ENCODE measurements around the gene IGFBP3. TPM values are rescaled to one million over a fixed set of nuclear protein-coding genes. Genes with fewer than 3 reads are reported as not detected.

The IGFBP3 gene
- total RNA-seq, 2 experiments from 2014 or later, result 0.82 to 1.3 TPM

DNA sequence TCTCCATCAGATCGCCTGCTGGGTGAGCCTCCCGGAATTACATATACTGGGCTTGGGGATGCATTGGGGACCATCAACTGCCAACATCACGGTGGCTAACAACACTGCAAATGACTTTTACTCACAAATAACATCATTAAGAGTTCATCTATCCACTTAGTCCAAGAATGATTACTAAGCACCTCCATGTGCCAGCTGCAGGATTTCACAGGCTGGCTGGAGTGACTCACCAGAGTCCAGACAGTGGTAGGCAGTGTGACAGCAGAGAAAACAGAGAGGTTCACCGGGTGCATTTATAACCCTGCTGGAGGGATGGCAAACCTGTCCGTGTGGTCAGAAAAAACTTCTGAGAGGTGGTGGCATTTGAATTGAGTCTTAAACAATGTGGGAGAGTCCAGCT lies 3.2 kb upstream of the IGFBP3 start:
- CTCF ChIA-PET, result no interaction called here
- POLR2A ChIA-PET, result no interaction called here

DNA sequence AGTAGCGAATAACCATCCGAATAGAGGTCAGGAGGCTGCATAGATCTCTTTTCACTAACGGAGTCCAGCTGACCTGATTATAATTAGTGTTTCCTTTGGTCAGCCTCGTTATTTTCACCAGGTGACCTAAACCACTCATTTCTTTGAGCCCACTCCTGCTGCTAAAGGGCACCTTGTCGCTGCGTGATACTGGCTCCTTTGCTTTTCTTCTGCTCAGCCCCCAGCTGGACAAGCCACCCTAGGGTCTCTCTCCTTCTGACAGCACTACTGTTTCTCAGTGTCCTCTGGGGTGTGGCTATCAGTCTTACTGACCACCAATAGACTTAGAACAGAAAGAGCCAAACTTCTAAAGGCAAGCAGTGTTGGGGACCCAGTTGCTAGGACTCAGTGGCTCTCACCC lies 2.7 kb upstream of the IGFBP3 start:
- ChIA-PET POLR2A (no interaction called here), CTCF (interaction anchor here (1.1 to 2.4 kb wide), 3 partner anchors 12 to 429 kb away, joined by 3 to 11 read pairs (median 3); no protein-coding TSS in a partner anchor)

DNA sequence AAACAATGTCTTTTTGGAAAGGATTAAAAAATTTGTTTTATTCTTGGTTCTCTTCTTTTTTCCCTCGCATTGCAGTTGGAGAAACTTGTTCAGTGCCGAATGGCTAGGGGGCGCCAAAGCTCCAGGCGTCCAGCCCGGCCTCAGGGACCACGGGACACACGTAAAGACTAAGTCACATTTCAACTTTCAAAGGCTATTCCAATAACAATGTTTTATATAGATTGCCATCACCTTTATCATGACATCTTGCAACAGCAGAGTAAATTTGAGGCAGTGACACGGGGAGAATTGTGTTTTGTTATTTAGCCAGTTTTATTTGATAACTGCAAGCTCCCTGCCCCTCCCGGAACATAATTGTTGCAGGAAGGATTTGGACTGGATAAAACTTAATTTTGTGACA lies 2.2 kb upstream of the IGFBP3 start:
- POLR2A ChIA-PET, result no interaction called here
- CTCF ChIA-PET, result interaction anchor here (1.1 to 2.4 kb wide), 6 partner anchors 12 to 1165 kb away, joined by 3 to 11 read pairs (median 4); no protein-coding TSS in a partner anchor

DNA sequence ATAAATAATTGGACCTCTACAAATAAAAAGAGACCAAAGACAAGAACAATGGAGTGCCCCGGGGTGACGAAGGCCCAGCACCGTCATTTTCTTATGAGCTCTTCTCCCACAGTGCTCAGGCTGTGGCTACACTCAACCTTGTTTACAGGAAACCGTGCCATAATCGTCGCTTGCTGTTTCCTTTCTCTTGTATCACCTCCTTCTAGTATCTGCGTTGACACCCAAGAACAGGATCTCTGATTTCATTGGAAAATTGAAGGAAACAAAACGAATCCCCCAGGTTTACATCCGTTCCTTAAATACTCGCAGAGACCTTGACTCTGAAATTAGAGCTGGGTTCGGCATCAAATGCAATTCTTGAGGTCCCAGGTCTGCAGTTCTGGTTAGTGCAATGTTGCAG lies 1.7 kb upstream of the IGFBP3 start:
- ChIA-PET POLR2A (no interaction called here), CTCF (interaction anchor here (1.1 to 2.4 kb wide), 6 partner anchors 13 to 1165 kb away, joined by 3 to 11 read pairs (median 4); no protein-coding TSS in a partner anchor)

DNA sequence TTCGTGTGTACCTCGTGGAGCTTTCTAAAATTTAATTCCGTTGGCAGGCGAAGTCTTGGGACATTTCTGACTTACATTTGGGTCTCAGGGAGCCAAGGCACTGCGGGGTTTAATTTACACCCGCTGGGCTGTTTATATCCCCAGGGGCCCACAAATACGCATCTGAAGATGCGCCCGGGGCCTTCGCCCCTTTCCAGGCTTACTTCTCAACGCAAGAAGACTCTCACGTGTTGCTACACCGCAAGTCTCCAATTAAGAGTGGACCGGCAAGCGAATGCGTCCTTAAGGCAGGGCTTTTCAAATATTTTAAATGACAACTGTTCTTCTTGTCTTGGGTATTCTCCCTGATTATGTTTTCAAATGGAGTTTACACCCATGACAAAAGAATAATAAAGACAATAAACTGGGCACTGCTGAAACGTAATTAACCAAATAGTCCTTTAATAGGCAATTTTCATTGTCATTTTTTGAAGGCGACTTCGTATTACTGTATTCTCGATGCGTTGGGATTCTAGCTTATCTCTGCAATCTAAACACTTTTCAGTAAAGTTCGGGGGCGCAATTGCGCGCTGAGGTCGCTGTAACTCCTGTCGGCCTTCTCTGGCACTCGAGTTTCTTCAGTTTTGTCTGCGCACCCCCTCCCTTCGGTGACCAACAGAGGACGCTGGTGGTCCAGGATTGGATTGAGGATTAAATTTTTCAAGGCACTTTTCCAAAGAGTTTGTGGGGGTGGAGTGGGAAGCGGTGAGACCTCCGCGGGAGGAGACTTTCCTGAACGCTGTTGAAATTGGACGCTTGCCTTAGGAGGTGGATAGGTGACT lies 837 bp upstream of the IGFBP3 start:
- CTCF ChIA-PET, result interaction anchor here (1.1 to 2.4 kb wide), 4 partner anchors 14 to 1166 kb away, joined by 3 to 11 read pairs (median 7); no protein-coding TSS in a partner anchor
- POLR2A ChIA-PET, result no interaction called here

DNA sequence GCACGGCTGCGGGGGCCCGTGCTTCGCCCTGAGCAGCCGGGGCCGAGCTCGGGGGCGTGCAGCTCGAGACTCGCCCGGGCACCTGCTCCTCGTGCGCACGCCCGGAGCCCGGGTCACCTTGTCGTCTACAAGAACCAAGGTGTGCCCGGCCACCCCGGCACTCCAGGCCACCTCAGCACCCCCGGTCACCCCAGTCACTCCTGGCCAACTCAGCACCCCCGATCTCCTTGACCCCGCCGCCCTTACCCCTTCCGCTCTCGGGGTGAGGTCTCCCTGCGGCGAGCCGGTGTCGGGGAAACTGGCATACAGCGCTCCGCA lies 268 bp upstream of the IGFBP3 start:
- CTCF ChIA-PET, result interaction anchor here (1.0 to 2.1 kb wide), 2 partner anchors 9 to 1167 kb away, joined by 3 to 9 read pairs; no protein-coding TSS in a partner anchor
- POLR2A ChIA-PET, result no interaction called here

DNA sequence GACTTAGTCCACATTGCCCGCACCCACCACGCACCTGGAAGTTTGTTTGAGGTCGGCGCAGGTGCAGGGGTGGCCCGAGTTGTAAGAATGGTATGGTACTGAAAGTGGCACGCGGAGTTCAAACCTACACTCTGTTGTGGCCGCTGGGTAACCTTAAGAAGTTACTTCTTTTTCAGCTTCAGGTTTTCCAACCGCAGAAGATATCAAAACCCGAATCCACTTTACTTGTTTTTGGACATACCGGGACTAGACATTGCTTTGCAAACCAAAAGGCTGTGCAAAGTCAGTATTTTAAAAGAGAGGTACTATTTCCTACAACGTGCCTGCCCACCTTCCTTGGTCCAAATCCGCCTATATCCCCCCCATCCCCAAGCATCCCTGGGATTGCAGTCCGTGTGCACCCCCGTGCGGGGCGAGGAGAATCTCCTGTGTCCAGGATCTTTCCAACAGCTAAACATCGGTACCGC lies 1.0 kb downstream of the IGFBP3 start:
- ChIA-PET CTCF (no interaction called here), POLR2A (no interaction called here)

DNA sequence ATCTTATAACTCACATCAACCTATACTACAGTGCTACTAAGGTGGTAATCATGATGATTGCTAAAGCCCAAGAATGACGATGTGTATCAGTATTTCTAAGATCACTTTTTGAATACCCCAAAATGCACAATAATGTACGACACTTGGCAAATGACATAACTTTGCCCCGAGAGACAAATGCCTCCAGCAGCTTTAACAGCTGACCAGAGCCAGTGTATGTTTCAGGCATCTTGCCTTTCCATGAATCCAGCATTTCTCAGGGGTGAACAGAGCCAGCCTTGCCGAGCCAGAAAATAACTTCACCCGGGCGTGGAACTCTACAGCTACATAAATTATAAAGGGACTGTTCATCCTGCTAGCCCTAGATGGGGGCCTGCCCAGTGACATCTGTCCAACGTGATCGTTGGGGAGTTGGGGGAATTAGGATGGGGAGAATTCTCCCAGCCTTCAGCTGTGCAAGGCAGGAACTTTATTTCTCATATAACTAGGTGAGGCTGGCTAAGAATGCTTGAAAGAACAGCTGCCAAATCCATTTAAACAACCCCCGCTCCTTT lies 1.8 kb downstream of the IGFBP3 start:
- ChIA-PET POLR2A (no interaction called here), CTCF (no interaction called here)

DNA sequence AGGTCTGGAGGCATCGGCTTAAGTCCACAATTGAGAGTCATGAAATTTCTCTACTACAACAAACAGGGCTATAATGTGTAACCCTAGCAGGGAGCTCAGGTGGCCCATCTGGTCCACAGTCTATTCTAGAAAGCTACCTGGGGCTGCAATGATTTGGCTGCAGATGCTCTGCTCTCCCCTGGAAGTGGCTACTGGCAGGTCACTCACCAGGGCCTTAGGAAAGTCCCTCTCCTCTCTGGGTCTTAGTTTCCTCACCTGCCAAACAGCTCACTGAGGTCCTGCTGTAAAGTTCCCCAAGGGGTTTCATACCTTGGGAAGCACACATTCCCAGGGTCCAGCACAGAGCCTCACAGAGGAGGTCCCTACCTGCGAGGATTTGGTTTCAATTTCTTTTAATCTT lies 2.5 kb downstream of the IGFBP3 start:
- POLR2A ChIA-PET, result no interaction called here
- CTCF ChIA-PET, result interaction anchor here (0.9 to 1.9 kb wide), 3 partner anchors 10 to 1170 kb away, joined by 3 to 9 read pairs (median 4); no protein-coding TSS in a partner anchor

DNA sequence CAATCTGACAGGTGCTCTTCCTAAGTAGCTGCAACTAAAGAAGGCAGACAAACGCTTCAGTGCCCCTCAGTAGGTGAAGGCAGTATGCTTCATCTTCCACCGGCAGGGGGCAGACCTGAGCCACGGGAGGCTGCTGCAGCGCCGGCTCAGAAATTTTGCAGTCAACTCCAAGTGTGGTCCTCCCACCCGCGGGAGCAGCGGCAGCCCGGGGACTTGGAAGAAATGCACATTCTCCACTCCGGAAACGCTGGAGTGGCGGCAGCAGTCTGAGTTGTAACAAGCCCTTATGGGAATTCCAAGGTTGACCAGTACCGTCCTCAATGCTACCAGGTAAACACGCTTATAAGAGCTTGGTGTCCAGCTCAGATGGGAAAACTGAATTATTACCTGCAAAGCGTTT lies 3.4 kb downstream of the IGFBP3 start:
- ChIA-PET POLR2A (no interaction called here), CTCF (interaction anchor here (0.9 to 1.9 kb wide), 4 partner anchors 9 to 1171 kb away, joined by 3 to 9 read pairs (median 4); no protein-coding TSS in a partner anchor)

DNA sequence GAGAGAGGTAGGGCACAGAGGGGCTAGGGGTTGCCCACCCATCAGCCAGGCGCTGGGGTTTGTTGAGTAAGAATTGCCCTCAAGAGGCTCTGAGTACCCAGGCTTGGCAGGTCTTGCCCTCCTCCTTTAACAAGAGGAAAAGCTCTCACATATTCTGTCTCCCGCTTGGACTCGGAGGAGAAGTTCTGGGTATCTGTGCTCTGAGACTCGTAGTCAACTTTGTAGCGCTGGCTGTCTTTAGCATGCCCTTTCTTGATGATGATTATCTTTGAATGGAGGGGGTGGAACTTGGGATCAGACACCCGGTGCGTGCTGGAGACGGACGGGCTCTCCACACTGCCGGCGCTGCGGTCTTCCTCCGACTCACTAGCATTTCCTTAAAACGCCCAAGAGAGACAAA lies 4.0 kb downstream of the IGFBP3 start:
- POLR2A ChIA-PET, result no interaction called here
- CTCF ChIA-PET, result interaction anchor here (0.9 to 1.9 kb wide), 2 partner anchors 27 to 1171 kb away, joined by 3 to 9 read pairs; no protein-coding TSS in a partner anchor

DNA sequence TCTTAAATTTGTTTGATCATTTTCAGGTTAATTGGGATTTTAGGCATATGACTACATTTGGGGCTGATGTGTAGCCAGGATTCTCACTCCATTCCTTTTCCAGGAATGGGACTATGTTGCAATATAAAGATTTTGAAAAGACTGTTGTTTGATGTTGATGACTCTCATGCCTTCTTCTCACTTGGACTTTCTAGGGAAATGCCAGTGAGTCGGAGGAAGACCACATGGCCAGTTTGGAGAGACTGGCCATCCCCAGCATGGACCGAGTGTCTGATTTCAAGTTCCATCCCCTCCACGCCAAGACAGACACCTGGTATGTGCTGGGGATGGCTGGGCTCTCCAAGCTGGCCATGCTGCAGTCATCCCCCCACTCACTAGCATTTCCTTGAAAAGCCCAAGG lies 5.5 kb downstream of the IGFBP3 start:
- ChIA-PET POLR2A (no interaction called here), CTCF (no interaction called here)

DNA sequence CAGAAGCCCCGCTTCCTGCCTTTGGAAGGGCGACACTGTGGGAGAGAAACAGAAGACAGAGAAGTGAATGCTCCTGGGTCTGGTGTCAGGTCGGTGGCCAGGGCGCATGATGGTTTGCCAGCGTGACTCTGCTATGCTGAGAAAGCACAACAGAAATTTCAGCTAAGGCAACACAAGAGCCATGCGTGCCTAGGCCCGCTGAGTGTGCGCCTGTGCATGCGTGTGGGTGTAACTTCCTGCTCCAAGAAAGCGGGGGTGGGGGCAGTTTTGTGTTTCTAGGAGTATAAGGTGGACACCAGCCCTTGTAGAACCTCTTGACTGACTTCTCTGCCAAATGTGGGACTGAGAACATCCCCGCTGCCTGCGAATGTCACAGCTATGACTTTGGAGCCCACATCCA lies 6.2 kb downstream of the IGFBP3 start:
- POLR2A ChIA-PET, result no interaction called here
- CTCF ChIA-PET, result no interaction called here

DNA sequence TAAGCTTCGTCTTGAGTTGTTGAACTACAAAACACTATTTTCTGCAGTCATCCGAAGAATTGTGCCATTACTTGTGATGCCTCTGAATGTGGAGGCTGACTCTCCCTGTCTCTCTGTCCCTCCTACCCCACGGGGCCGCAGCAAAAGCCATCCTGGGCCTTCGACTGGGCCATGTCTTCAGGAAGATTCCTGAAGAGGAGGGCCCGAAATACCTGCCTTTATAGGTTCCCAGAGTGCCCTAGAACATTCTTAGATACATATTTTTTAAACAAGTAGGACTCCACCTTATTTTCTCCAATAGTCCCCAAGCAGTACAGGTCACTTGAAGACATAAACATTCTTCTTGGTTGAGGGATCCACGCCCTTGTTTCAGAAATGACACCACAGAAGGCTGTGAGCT lies 8.1 kb downstream of the IGFBP3 start:
- ChIA-PET POLR2A (no interaction called here), CTCF (interaction anchor here (1.3 kb wide), 1 partner anchor 8 kb away, joined by 3 read pairs; the partner anchor contains the start of gene IGFBP3)

DNA sequence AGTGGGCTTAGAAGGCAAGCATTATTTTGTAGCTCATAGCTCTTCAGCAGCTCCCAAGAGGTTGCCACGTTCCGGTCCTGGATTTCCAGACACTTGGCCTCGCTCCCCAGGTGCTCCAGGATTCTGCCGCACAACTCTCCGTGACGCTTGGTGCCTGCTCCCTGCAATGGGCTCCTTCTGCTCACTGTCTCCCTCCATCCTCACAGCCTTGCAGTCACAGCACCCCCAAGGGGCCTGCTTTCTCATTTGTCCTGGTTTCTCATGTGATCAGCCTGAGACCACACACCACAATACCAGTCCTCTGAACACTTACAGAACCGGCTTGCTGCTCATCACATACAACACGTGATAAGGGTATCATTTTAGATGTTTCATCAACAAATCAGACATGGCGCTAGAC lies 9.8 kb downstream of the IGFBP3 start:
- POLR2A ChIA-PET, result no interaction called here
- CTCF ChIA-PET, result no interaction called here

DNA sequence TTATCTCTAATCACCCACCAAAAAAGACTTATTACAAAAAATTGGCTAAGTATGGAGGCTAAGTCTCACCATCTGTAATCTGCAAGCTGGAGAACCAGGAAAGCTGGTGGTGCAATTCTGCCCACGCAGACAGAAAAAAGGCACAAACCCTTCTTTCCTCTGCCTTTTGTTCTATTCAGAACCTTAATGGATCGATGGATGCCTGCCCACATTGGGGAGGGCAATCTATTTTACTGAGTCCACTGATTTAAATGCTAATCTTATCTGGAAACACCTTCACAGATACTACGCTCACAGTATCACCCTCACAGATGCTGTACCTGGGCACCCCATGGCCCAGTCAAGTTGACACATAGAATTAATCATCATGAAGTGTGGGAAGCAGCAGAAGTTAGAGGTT lies 10.2 kb downstream of the IGFBP3 start:
- CTCF ChIA-PET, result no interaction called here
- POLR2A ChIA-PET, result no interaction called here

DNA sequence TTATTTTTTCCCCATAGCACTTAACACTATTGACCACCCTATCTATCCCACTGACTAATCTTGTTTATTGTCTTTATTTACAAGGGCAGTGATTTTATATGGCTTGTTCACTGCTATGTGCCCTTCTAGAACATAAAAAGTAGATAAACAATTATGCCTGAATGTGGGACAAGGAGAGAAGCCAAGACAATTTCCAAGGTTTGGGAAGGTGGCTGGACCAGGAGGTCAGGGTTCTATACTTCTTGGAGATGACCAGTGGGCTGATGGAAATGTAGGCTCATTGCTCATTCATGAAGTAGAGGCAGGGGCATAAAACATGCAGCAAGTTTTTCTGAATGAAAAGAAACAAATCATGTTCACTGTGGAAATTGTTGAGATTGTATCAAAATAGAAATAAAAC lies 11.5 kb downstream of the IGFBP3 start:
- ChIA-PET CTCF (no interaction called here), POLR2A (no interaction called here)

DNA sequence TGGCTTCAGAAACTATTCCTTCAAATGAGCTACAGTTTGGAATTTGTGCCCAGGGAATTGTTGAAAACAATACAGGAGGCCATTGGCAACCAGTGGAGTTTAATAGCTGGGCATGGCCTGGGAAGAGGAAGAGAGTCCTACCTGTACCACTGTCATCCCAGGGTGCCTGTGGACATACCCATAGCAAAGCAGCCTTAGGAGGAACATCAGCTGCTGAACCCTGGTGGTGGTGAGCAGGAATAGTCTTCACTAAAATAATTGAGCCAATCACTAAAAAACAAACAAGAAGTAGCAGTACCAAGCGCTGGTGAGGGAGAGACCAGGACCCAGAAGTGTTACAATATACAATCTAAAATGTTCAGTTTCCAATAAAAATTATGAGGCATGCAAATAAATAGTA lies 18.3 kb downstream of the IGFBP3 start:
- POLR2A ChIA-PET, result no interaction called here
- CTCF ChIA-PET, result no interaction called here

DNA sequence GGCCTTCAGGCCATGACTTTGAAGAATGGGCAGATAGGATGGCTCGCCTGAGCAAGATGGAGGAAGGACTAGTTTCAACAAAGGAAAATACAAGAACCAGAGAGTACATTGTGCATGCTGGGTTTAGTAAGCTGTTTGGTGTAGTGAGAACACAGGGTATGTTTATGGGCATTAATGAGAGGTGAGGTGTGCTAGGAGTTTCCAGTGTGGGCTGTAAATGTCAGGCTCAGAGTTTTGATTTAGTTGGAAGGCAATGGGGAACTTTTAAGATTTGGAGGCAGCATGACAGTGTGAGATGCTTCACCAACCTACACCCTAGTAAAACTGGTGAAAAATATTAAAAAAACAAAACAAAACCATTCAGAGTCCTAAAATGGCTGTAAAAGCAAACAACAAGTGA lies 19.5 kb downstream of the IGFBP3 start:
- ChIA-PET CTCF (no interaction called here), POLR2A (no interaction called here)

DNA sequence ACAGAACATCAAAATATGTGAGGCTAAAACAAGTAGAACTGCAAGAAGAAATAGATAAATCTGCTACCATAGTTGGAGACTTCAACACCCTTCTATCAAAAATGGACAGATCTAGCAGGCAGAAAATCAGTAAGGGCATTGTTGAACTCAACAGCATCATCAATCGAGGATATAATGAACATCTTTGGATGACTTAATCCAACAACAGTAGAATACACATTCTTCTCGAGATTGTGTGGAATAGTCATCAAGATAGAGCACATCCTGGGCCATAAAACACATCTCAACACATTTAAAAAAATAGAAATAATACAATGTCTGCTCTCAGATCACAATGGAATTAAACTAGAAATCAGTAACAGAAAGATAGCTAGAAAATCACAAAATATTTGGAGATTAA lies 22.9 kb downstream of the IGFBP3 start:
- POLR2A ChIA-PET, result no interaction called here
- CTCF ChIA-PET, result no interaction called here

DNA sequence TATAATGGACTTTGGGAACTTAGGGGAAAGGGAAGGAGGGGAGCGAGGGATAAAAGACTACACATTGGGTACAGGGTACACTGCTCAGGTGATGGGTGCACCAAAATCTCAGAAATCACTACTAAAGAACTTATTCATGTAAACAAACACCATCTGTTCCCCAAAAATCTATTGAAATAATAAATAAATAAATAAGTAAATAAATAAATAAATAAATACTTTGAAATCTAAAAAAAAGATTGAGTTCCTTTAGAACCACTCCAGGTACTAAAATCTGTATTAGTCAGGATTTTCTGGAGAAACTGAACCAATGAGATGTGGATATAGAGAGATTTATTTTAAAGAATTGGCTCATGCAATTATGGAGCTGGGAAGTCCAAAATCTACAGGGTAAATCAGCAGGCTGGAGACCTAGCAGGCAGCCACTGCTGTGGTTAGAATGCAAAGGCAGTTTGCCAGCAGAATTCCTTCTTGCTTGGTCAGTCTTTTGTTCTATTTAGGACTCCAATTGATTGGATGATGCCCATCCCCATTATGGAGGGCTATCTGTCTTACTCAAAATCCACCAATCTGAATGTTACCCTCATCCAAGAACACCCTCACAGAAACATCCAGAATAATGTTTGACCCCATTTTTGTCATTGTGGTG lies 23.9 kb downstream of the IGFBP3 start:
- ChIA-PET CTCF (no interaction called here), POLR2A (no interaction called here)

Measured in activated CD8-positive, alpha-beta memory T cell treated with anti-CD3 and anti-CD28 coated beads for 36 hours (primary cell).